ENCODE results near the gene INPP5F.

GRCh38 chr10:119725517-119725827, 378 bp upstream of the INPP5F start:
- TF ChIP-seq, protein P1, sequence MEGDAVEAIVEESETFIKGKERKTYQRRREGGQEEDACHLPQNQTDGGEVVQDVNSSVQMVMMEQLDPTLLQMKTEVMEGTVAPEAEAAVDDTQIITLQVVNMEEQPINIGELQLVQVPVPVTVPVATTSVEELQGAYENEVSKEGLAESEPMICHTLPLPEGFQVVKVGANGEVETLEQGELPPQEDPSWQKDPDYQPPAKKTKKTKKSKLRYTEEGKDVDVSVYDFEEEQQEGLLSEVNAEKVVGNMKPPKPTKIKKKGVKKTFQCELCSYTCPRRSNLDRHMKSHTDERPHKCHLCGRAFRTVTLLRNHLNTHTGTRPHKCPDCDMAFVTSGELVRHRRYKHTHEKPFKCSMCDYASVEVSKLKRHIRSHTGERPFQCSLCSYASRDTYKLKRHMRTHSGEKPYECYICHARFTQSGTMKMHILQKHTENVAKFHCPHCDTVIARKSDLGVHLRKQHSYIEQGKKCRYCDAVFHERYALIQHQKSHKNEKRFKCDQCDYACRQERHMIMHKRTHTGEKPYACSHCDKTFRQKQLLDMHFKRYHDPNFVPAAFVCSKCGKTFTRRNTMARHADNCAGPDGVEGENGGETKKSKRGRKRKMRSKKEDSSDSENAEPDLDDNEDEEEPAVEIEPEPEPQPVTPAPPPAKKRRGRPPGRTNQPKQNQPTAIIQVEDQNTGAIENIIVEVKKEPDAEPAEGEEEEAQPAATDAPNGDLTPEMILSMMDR (IDR thresholded peaks at IDR 0.05) = no peak
- TF ChIP-seq EP300 (IDR thresholded peaks at IDR 0.05) = no peak
- peak; percentile 74 for TF ChIP-seq POLR2A (IDR thresholded peaks at IDR 0.05)
